GM19099 (cell line): ENCODE results near the gene TTBK1.

ENCODE experiments used
- POLR2A ChIP-seq: IDR thresholded peaks from 3 replicates; pipeline ENCODE4 v1.6.1; 2011; ENCODE audit warnings: low read depth; ENCODE audit not compliant: insufficient read length; ENCODE audit errors: extremely low read depth

TTBK1 gene

GRCh38 chr6:43242908-43243663 is at the start of gene TTBK1:
TSS of gene TTBK1 (plus strand) at chr6:43243481. CDS start at chr6:43246661, 3,180 bp downstream.
- no peak for TF ChIP-seq POLR2A

- TF ChIP-seq POLR2A: no peak
Measured at GRCh38 chr6:43193929-43194328, 49.4 kb upstream of the TTBK1 start.

- TF ChIP-seq POLR2A: no peak
Measured at GRCh38 chr6:43196337-43196736, 46.9 kb upstream of the TTBK1 start.

- TF ChIP-seq POLR2A: no peak
Measured at GRCh38 chr6:43199912-43200311, 43.4 kb upstream of the TTBK1 start.

GRCh38 chr6:43200541-43200940 is 42.7 kb upstream of the TTBK1 start:
- no peak for TF ChIP-seq POLR2A

- no peak for TF ChIP-seq POLR2A
Measured at GRCh38 chr6:43202451-43202850, 40.8 kb upstream of the TTBK1 start.

- TF ChIP-seq POLR2A: no peak
Measured at GRCh38 chr6:43203029-43203717, 40.1 kb upstream of the TTBK1 start.

GRCh38 chr6:43203718-43204095 is 39.6 kb upstream of the TTBK1 start:
- TF ChIP-seq POLR2A: no peak

GRCh38 chr6:43204271-43205105 is 38.8 kb upstream of the TTBK1 start:
- TF ChIP-seq POLR2A: no peak

- no peak for TF ChIP-seq POLR2A
Measured at GRCh38 chr6:43205849-43206248, 37.4 kb upstream of the TTBK1 start.

- no peak for TF ChIP-seq POLR2A
Measured at GRCh38 chr6:43207286-43207685, 36.0 kb upstream of the TTBK1 start.

- no peak for TF ChIP-seq POLR2A
Measured at GRCh38 chr6:43211955-43212354, 31.3 kb upstream of the TTBK1 start.

- TF ChIP-seq POLR2A: no peak
Measured at GRCh38 chr6:43213431-43213830, 29.9 kb upstream of the TTBK1 start.

GRCh38 chr6:43215066-43215465 is 28.2 kb upstream of the TTBK1 start:
- TF ChIP-seq POLR2A: no peak

GRCh38 chr6:43216200-43216599 is 27.1 kb upstream of the TTBK1 start:
- no peak for TF ChIP-seq POLR2A
